Right renal pelvis (tissue), 4 donors: Measurements from ENCODE around the gene HGD. TPM values are rescaled to one million over a fixed set of nuclear protein-coding genes. Genes with fewer than 3 reads are reported as not detected.
"Not testable (repeated sequence)": the region's sequence is repeated elsewhere in the genome, so short reads cannot be mapped to it uniquely, and the experiment has no call there.

Experiments
- DNase-seq, 4 donors: peaks; one replicate each; pipeline ENCODE4 v3.0.0-alpha.2; 2013; ENCODE audit warnings: low read depth in 4 of 4, low spot score in 3 of 4, missing footprints in 1 of 4
- polyA plus RNA-seq, 4 donors: library from polyadenylated mRNA; unstranded; fragments of 120-200 nt; gene quantifications; one replicate each; pipeline ENCODE4 v1.2.1, GENCODE V29; 2013; ENCODE audit not compliant: insufficient read length in 4 of 4

Gene HGD
- polyA plus RNA-seq, 4 donors, result 71.6 to 92.9 (median 75.8) TPM

- no peak for DNase-seq
These were observed 1.0 kb downstream of the HGD start for GRCh38 chr3:120681018-120681417.

- DNase-seq, result no peak
These were observed 1.7 kb downstream of the HGD start for GRCh38 chr3:120680193-120680894.

- DNase-seq, result no peak
These were observed 3.1 kb downstream of the HGD start for GRCh38 chr3:120678984-120679383.

GRCh38 chr3:120678331-120678947, 3.6 kb downstream of the HGD start:
- DNase-seq, result peak; percentile 35 to 67 (median 56)

- DNase-seq, result not testable (repeated sequence)
These were observed 4.8 kb downstream of the HGD start for GRCh38 chr3:120677193-120677592.

- DNase-seq, result no peak
These were observed 8.9 kb downstream of the HGD start for GRCh38 chr3:120673116-120673515.

GRCh38 chr3:120670576-120670975, 11.5 kb downstream of the HGD start:
- DNase-seq, result no peak

- no peak for DNase-seq
These were observed 17.1 kb downstream of the HGD start for GRCh38 chr3:120664926-120665325.

- DNase-seq, result no peak
These were observed 20.1 kb downstream of the HGD start for GRCh38 chr3:120661945-120662344.

- DNase-seq, result no peak
These were observed 20.7 kb downstream of the HGD start for GRCh38 chr3:120661106-120661905.

- DNase-seq, result no peak
These were observed 22.2 kb downstream of the HGD start for GRCh38 chr3:120659834-120660233.

GRCh38 chr3:120659285-120659684, 22.8 kb downstream of the HGD start:
- DNase-seq, result no peak

- DNase-seq, result no peak
These were observed 29.0 kb downstream of the HGD start for GRCh38 chr3:120652896-120653545.

GRCh38 chr3:120652281-120652680, 29.8 kb downstream of the HGD start:
- DNase-seq, result no peak

- DNase-seq, result no peak
These were observed 31.7 kb downstream of the HGD start for GRCh38 chr3:120650311-120650710.

- DNase-seq, result no peak
These were observed 32.2 kb downstream of the HGD start for GRCh38 chr3:120649830-120650233.

GRCh38 chr3:120648290-120648689, 33.7 kb downstream of the HGD start:
- DNase-seq, result no peak

- DNase-seq, result no peak
These were observed 35.1 kb downstream of the HGD start for GRCh38 chr3:120646771-120647432.

- no peak for DNase-seq
These were observed 36.8 kb downstream of the HGD start for GRCh38 chr3:120645083-120645845.
